HG03066 (cell line): Measurements from ENCODE around the gene TRAPPC12.
"Not testable (repeated sequence)": the region's sequence is repeated elsewhere in the genome, so short reads cannot be mapped to it uniquely, and the experiment has no call there.

Experiments
- ATAC-seq: cut with Tn5 transposase; IDR thresholded peaks from one replicate; pipeline ENCODE4 v1.9.1; 2021; ENCODE audit warnings: low read depth; ENCODE audit not compliant: unreplicated experiment

TRAPPC12 gene

DNA sequence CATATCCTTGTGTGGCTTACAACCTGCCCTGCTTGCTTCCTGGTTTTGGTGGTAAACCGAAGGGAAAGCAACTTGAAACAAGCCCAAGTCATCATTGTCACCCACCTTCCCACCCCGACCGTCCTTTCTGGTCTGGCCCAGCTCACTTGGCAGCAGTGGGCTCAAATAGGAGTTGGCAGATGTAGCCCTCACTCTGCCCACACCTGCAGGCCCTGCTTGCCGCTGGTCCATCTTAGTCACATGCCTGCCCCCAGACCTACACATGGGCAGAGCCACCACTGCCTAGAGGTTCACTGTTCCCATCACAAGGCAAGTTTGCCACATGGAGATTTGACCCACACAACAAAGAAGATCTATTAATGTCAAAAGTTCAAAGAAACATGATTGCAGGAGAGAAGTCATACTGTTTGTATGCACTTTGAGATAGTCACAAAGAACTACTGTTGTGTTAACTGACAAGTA, 11.2 kb upstream of the TRAPPC12 start:
- ATAC-seq: no peak

DNA sequence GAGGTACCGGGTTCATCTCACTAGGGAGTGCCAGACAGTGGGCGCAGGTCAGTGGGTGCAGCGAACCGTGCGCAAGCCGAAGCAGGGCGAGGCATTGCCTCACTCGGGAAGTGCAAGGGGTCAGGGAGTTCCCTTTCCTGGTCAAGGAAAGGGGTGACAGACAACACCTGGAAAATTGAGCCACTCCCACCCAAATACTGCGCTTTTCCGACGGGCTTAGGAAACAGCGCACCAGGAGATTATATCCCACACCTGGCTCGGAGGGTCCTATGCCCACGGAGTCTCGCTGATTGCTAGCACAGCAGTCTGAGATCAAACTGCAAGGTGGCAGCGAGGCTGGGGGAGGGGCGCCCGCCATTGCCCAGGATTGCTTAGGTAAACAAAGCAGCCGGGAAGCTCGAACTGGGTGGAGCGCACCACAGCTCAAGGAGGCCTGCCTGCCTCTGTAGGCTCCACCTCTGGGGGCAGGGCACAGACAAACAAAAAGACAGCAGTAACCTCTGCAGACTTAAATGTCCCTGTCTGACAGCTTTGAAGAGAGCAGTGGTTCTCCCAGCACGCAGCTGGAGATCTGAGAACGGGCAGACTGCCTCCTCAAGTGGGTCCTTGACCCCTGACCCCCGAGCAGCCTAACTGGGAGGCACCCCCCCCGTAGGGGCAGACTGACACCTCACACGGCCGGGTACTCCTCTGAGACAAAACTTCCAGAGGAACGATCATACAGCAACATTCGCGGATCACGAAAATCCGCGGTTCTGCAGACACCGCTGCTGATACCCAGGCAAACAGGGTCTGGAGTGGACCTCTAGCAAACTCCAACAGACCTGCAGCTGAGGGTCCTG, 9.9 kb upstream of the TRAPPC12 start:
- ATAC-seq: not testable (repeated sequence)

DNA sequence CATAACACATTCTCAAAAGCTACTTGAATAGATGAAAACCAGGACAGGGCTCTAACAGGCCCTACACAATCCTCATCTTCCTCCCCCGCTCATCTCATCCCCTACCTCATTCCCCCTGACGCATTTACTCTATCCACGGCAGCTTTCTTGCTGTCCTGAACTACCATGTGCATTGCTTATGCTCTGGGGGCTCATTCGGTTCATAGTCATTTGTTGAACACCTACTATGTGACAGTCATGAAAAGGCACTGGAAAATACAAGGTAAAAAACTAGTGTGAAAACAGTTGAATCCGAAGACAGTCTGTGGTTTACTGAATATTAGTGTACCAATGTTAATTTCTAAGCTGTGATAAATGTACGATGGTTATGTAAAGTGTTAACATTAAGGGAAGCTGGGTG, 2.7 kb upstream of the TRAPPC12 start:
- ATAC-seq: no peak

DNA sequence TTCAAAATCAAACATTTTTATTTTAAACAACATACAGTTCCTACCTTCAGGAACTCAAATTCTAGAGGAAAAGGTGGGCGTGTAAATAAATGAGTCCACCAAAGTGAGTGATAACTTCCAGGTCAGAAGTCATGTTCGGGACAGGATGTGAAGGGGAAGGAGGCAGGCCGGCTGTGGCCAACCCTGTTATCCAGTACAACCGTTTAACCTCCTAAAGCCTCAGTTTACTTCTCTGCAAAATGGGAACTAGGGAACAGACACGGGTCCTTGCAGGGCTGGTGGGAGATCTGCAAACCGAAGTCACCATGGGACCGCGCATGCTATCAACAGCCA, 2.2 kb upstream of the TRAPPC12 start:
- ATAC-seq: peak; percentile 11

DNA sequence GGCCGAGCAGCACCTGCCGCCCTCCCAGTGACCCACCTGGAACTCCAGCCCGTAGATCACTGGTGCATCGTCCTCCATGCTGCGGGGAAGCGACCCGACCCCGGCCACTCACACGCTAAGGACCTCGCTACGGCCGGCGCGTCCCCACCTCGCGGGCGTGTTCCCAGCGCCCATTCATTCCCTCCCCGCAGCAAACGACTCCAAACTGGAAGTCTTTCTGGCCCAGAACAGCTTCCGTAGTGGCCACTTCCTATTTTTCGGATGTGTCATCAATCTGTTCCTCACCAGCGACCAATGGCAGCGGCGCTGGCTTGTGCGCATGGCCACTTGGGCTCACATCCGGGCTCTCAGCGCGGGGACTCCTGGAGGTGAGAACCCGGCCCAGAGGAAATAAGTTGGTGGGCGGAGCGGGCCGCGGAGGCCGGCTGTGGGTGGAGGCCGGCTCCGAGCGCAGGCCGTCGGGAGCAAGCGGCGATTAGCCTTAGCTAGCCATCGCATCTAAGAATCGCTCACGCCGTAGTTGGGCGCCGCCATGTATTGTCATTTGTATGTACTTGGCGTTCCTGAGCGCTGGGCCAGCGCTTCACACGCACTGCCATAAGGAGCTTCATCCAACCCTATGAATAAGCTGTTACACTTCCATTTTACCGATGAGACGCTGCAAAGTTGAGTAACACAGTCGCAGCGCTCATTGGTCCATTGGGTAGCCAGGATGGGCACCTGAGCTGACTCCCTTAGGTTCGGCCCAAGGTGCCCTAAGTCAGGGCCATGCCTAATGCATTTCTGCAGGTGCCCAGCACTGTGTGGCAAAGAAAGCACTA, 1.7 kb upstream of the TRAPPC12 start, which contains the start of gene EIPR1:
Gene EIPR1, minus strand, starts transcription at position 207 of the 821 bp plus-strand sequence. Its CDS starts 129 bp downstream, at position 78.
- ATAC-seq: peak; percentile 76

DNA sequence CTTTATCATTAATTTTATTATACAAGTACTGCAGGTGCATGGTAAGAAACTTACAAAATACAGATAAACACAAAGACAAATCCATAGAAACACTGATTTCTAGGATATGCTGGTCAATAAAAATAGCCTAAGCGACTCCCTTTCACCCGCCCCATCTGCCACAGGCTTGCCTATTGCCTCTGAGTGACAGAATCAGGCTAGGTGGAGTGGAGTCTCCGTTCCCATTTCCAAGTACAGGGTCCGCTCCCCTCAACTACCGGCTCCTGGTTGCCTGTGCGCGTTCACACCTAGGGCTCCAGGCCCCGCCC, 201 bp upstream of the TRAPPC12 start:
- ATAC-seq: no peak

DNA sequence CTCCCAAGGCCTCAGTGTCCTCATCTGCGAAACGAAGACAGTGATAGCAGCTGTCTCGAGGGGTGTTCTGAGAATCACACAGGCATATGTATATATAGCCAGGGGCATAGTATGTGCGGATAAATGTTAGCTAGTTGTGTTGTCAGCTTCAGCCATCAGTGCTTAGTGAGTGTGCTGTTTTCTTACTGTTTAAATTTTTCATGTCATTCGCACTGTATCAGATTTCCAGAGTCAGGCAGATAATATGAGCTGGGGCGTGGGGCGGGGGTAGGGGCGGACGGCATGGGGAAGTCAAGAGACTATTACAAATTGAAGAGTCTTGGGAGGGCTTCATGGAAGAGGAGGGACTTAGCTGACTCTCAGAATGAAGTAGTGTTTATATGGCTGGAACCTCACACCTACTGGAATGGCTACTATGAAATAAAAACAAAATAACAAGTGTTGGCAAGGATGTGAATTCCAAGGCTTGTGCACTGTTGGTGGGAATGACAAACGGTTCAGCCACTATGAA, 7.0 kb downstream of the TRAPPC12 start:
- no peak for ATAC-seq

DNA sequence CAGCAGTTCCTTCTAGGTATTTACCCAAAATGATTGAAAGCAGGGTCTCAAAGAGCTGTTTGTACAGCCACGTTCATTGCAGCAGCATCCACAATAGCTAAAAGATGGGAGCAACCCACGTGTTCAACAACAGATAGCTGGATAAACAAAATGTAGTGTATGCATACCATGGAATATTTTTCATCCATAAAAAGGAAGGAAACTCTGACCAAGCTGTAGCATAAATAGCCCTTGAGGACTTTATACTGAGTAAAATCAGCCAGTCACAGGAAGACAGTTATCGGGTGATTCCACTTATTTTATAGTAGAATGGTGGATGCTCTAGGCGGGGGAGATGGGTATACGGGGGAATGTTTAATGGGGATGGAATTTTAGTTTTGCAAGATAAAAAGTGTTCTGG, 7.5 kb downstream of the TRAPPC12 start:
- no peak for ATAC-seq

DNA sequence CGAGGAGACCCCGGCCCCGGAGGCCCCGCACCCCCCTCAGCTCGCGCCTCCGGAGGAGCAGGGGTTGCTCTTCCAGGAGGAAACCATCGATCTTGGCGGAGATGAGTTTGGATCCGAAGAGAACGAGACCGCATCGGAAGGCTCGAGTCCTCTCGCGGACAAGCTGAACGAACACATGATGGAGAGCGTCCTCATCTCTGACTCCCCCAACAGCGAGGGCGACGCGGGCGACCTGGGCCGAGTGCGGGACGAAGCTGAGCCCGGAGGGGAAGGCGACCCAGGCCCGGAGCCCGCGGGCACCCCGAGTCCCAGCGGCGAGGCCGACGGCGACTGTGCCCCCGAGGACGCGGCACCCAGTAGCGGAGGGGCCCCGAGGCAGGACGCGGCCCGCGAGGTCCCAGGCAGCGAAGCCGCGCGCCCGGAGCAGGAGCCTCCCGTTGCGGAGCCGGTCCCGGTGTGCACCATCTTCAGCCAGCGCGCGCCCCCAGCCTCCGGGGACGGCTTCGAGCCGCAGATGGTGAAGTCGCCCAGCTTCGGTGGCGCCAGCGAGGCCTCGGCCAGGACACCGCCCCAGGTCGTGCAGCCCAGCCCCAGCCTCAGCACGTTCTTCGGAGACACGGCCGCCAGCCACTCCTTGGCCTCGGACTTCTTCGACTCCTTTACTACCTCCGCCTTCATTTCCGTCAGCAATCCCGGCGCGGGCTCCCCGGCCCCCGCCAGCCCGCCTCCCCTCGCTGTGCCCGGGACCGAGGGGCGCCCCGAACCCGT, 8.3 kb downstream of the TRAPPC12 start:
- no peak for ATAC-seq

DNA sequence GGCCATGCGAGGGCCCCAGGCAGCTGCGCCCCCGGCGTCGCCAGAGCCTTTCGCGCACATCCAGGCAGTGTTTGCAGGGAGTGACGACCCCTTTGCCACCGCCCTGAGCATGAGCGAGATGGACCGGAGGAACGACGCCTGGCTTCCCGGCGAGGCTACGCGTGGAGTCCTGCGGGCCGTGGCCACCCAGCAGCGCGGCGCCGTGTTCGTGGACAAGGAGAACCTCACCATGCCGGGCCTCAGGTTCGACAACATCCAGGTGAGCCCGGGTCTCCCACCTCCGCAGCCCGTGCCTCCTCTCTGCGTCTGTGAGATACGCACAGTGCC, 8.9 kb downstream of the TRAPPC12 start:
- ATAC-seq: no peak

DNA sequence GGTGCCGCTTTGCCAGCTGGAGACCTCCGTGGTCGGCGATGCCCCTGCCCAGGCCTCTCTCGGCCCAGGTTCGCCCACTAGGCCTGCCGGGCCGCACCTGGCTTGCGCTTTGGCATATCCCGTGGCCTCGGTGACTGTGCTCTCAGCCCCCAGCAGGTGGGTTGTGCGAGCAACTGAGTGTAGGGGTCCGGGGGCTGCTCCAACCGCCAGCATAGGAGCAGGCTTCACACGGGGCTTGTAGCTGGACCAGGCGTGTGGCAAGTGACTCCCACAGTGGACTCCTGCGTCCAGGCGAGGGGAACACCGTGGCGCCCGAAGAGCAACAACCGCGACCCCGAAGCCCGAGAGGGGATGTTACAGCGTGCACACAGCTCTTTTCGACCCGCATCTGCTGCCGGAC, 9.7 kb downstream of the TRAPPC12 start:
- no peak for ATAC-seq

DNA sequence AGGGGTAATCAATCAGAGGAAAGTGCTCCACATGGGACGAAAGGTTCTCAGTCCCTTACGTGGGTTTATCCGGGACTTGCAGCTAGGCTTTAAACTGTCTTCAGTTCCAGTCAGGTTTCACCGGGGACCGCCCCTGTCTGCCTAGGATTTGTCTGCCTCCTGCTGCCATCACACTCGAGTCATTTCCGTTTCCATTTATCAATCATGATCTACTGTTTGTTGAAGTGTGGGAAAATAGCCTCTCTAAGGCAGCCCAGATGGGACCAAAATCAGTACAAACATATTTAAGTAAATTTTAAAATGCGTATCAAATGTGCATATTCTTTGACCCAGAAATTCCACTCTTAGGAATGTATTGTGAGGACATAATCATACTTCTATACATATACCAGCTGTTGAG, 10.5 kb downstream of the TRAPPC12 start:
- ATAC-seq: no peak

DNA sequence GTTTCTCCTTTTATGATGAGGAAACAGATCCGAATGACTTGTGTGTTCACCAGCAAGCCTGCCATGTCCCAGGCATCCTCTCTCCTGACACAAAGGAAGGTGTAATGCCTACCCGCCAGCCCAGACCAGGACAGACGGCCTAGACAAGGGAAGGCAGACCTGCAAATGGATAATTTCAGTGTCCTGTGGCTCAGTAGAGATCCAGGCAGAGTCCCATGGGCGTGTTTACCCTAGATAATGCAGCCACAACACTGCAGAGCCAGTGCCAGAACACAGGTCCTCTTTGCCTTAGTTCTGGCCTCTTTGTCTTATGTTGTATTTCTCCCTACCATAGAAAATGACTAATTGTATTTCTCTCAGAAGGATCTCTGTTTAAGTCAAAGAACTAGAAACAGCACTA, 12.7 kb downstream of the TRAPPC12 start:
- no peak for ATAC-seq

DNA sequence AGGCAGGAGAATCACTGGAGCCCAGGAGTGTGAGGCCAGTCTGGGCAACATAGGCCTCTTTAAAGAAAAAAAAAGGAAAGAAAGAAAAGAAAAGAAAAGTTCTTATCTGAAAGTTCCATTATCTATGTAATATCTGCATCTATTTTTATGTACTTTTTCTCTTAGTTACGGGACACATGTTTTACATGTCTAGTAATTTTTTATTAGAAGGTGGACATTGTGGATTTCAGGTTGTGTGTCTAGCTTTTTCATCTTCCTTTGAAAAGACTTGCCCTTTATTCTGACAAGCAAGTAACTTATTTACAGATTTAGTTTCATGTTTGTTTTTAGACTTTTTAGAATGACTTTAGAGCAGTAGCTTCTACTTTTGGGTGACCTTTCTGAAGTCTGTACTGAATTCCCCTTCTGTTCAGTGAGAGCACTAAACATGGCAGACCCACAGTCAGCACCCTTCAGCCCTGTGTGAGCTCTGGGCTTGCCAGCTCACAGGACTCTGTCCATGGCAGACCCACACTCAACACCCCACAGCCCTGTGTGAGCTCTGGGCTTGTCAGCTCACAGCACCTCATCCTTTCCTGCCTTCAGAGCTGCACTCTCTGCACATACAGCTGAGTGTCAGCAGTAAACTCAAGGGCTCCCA, 17.5 kb downstream of the TRAPPC12 start:
- ATAC-seq: no peak

DNA sequence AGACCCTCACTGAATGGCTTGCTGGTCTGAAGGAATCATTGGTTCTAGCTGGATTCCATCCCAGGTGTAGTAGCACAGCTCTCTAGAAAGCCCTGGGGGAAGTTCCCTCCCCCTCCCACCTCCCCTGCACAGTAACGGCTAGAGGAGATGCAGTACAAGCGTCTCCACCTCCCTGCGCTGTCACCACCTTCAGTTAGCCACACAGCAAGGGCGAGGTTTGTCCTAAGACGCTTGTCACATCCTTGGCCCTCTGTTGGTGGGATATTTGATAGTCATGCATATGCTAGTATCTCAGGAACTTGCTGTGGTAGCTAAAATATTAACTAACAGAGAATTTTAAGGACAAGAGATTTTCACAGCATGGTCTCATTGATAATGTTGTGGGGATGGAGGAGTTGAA, 19.4 kb downstream of the TRAPPC12 start:
- ATAC-seq: no peak

DNA sequence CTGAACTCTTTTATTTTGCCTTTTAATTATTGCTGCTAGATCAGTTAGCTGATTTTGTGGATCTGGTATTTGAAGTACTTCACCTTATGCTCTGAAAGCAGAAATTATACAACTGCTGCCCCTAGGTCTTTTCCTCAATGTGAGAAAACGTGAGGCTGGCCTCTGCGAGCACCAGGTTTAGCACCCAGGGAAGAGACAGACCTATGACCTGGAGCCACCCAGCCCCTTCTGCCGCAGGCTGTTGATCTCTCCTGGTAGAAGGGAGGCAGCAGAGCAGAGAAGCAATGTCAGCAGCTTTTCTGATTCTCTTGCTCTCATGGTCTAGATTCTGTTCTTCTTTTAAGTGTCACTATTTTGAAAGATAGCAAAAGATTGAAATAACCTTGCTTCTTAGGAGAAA, 19.9 kb downstream of the TRAPPC12 start:
- no peak for ATAC-seq

DNA sequence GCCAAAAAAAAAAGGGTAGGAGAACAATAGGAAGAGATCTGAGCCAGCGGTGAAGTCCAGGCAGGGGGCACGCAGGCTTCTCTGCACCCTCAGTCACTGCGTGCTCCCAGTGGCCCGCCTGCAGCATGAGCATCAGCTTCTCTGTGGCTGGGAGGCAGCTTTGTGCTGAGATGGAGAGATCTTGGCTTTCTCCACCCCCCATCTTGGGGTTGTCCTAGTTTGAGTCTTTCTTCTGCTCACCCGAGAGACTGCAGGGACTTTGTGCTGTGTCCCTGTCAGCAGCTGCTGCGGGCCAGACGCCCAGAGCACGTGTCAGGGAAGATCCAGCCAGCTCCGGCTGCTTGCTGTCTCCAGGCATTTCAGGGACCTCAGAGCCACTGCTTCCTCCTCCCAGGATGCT, 20.3 kb downstream of the TRAPPC12 start:
- no peak for ATAC-seq

DNA sequence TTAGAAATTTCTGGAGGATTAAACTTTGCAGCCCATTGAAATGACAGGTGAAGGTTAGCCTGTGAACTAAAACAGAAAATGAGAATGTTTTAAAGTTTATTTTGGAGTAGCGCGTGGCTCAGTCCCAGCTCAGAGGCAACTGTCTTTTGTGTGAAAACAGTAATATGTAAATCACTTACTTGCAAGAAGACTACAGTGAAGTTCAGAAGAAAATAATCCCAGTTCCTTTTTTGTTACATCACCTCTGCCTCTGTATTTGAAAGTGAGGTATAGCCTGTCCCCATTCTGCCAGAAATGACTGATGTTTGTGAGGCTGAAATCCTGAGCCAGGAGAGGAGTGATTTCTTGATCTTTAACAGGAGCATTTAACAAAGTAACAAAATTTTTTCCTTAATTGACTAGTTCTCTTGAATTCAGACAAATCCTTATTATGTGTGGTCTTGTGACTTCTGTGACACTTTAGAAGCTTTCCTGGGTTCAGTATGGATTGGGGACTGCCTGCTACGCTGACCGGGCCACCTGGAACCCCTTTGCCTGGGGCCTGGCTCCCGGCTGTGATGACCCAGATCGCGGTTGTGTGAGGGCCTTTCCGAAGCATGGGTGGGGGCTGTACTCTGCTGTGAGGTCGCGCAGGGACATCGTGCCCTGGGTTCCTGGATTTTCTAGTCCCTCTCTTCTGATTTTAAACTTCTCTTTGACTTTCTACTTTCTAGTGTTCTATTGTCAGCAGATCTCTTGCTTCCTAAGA, 24.3 kb downstream of the TRAPPC12 start:
- ATAC-seq: peak; percentile 100

DNA sequence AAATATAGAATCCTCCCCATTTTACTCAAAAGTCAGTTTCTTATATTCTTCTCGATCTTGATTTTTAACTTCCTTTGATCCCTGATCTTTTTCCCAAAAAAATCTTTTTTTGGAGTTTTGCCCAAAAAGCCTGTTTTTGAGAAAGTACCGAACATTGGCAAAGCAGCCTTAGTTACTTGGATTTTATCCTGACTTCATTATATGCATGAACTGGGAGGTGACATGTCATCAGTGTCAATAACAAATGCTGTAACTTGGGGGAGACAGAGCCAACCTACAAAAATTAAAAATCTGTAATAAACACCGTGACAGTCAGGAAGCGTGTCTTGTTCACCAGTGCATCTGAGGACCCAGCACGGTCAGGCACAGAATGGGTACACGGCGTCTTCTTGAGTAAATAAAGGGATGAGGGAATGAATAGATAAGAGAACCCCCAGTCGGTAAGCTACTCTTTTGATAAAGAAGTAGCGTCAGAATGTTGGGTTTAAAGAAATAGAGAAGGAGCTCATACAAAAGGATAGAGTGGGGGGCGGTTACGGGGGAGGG, 24.9 kb downstream of the TRAPPC12 start:
- no peak for ATAC-seq

DNA sequence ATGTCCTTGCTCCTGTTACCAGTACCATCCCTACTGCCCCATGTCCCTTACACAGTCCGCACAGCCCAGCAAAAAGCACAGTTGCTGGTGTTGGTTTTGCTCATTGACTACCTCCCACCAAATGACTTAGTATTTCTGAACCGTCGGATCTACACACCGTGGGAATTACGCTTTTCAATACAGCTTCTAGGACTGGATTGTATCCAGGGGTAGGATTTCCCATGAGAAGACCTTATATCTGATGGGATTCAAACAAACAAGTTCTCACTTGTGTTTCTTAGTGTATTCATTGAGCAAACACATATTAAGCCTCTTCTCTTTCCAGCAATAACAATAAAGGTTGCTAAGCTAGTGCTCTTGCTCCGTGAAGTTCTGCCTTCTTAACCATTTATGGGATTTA, 25.8 kb downstream of the TRAPPC12 start:
- ATAC-seq: no peak
